PFSK-1 (cell line): ENCODE measurements around the gene MRI1.

Source experiments
- FOXP2 ChIP-seq: optimal IDR thresholded peaks from 2 replicates; pipeline ENCODE3; 2011; ENCODE audit warnings: borderline replicate concordance, control low read depth, inconsistent platforms; ENCODE audit not compliant: insufficient read depth; ENCODE audit errors: extremely low read length, extremely low read depth
- POLR2AphosphoS5 ChIP-seq: IDR thresholded peaks from 2 replicates; pipeline ENCODE4 v1.6.1; 2012; ENCODE audit warnings: low read depth, mild to moderate bottlenecking, control low read depth, low read length, moderate library complexity
- SIN3A ChIP-seq: IDR thresholded peaks from 2 replicates; pipeline ENCODE4 v1.6.1; 2012; ENCODE audit warnings: mild to moderate bottlenecking, low read length, moderate library complexity, borderline replicate concordance; ENCODE audit not compliant: insufficient read depth
- TAF1 ChIP-seq: IDR thresholded peaks from 2 replicates; pipeline ENCODE4 v1.6.1; 2012; ENCODE audit warnings: low read length, control low read depth, borderline replicate concordance; ENCODE audit not compliant: insufficient read depth
- TF ChIP-seq, protein P1 (sequence below), 2 experiments: IDR thresholded peaks; 2 replicates each; pipeline versions ENCODE4 v1.6.1 to v1.8.0; 2011 to 2012; ENCODE audit warnings: low read depth in 2 of 2, low read length in 2 of 2, control low read depth in 1 of 2, inconsistent platforms in 1 of 2, mild to moderate bottlenecking in 1 of 2, moderate library complexity in 1 of 2; ENCODE audit not compliant: insufficient read depth in 1 of 2

DNA sequence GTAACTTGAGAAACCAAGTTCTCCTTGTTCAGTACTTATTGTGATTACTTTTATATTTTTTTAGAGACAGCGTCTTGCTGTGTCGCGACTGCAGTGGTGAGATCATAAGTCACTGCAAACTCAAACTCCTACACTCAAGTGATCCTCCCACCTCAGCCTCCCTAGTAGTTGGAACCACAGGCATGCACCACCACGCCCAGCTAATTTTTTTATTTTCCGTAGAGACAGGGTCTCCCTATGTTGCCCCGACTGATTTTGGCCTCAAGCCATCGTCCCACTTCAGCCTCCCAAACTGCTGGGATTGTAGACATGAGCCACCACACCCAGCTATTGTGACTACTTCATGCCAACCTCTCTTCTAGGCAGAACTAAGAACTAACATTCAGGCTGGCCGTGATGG lies 18.2 kb downstream of the MRI1 start:
- TF ChIP-seq, protein P1, sequence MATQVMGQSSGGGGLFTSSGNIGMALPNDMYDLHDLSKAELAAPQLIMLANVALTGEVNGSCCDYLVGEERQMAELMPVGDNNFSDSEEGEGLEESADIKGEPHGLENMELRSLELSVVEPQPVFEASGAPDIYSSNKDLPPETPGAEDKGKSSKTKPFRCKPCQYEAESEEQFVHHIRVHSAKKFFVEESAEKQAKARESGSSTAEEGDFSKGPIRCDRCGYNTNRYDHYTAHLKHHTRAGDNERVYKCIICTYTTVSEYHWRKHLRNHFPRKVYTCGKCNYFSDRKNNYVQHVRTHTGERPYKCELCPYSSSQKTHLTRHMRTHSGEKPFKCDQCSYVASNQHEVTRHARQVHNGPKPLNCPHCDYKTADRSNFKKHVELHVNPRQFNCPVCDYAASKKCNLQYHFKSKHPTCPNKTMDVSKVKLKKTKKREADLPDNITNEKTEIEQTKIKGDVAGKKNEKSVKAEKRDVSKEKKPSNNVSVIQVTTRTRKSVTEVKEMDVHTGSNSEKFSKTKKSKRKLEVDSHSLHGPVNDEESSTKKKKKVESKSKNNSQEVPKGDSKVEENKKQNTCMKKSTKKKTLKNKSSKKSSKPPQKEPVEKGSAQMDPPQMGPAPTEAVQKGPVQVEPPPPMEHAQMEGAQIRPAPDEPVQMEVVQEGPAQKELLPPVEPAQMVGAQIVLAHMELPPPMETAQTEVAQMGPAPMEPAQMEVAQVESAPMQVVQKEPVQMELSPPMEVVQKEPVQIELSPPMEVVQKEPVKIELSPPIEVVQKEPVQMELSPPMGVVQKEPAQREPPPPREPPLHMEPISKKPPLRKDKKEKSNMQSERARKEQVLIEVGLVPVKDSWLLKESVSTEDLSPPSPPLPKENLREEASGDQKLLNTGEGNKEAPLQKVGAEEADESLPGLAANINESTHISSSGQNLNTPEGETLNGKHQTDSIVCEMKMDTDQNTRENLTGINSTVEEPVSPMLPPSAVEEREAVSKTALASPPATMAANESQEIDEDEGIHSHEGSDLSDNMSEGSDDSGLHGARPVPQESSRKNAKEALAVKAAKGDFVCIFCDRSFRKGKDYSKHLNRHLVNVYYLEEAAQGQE (IDR thresholded peaks at IDR 0.05; ENCODE audit: insufficient read depth in 1 of 2, low read depth in 2 of 2, low read length in 2 of 2), result no peak
- no peak for TF ChIP-seq FOXP2
- TF ChIP-seq TAF1, result no peak
- TF ChIP-seq POLR2AphosphoS5, result no peak
- TF ChIP-seq SIN3A, result no peak
